ENCODE results near the gene ITIH2.

DNA sequence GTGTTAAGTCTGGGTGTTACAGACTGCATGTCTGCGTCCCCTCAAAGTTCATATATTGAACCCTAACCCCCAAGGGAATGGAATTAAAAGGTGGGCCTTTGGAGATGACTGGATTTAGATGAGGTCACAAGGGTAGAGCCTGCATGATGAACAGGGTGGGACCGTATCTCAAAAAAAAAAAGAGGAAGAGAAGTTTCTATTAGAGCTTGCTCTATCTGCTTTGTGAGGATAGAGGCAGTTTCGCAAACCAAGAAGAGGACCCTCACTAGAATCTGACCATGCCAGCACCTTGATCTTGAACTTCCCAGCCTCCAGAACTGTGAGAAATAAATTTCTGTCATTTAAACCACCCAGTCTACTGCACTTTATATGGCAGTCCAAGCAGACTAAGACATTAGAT lies 83.3 kb downstream of the ITIH2 start:
- TF ChIP-seq POLR2A (IDR thresholded peaks at IDR 0.05; ENCODE audit: low read length) (no peak), GATA1 (IDR thresholded peaks at IDR 0.05; ENCODE audit: low read depth, low read length) (no peak)
